Umbilical cord (tissue), 2 donors: ENCODE measurements around the gene UBASH3A. TPM values are rescaled to one million over a fixed set of nuclear protein-coding genes. Genes with fewer than 3 reads are reported as not detected.

ENCODE experiments used
- DNase-seq: peaks from one replicate; pipeline ENCODE4 v3.0.0-alpha.2; 2015; ENCODE audit warnings: low spot score
- total RNA-seq: library from RNA; depleted of rRNA; stranded (reverse); fragments of >200 nt; gene quantifications from one replicate; pipeline ENCODE4 v1.2.3, GENCODE V29; 2014; ENCODE audit warnings: low replicate concordance; ENCODE audit not compliant: insufficient read depth

The UBASH3A gene
- total RNA-seq, 1 donor from 2014 or later = 1.9 TPM

GRCh38 chr21:42430521-42430920 is 26.8 kb downstream of the UBASH3A start:
- no peak for DNase-seq

- DNase-seq = no peak
These were observed 27.5 kb downstream of the UBASH3A start for GRCh38 chr21:42431196-42431595.

- DNase-seq = no peak
These were observed 29.0 kb downstream of the UBASH3A start for GRCh38 chr21:42432695-42433094.

GRCh38 chr21:42433946-42434551 is 30.3 kb downstream of the UBASH3A start:
- DNase-seq = no peak

- no peak for DNase-seq
These were observed 31.2 kb downstream of the UBASH3A start for GRCh38 chr21:42434884-42435283.

- DNase-seq = no peak
These were observed 31.7 kb downstream of the UBASH3A start for GRCh38 chr21:42435401-42435800.

- no peak for DNase-seq
These were observed 32.1 kb downstream of the UBASH3A start for GRCh38 chr21:42435833-42436232.

GRCh38 chr21:42436914-42437313 is 33.2 kb downstream of the UBASH3A start:
- DNase-seq = no peak

GRCh38 chr21:42437786-42438185 is 34.1 kb downstream of the UBASH3A start:
- DNase-seq = peak; percentile 31

- DNase-seq = no peak
These were observed 34.9 kb downstream of the UBASH3A start for GRCh38 chr21:42438316-42439205.

- DNase-seq = no peak
These were observed 35.8 kb downstream of the UBASH3A start for GRCh38 chr21:42439284-42440186.

GRCh38 chr21:42440187-42440792 is 36.6 kb downstream of the UBASH3A start:
- DNase-seq = no peak

GRCh38 chr21:42441963-42442362 is 38.3 kb downstream of the UBASH3A start:
- DNase-seq = no peak

- no peak for DNase-seq
These were observed 39.6 kb downstream of the UBASH3A start for GRCh38 chr21:42443181-42443785.

- DNase-seq = no peak
These were observed 40.4 kb downstream of the UBASH3A start for GRCh38 chr21:42443876-42444744.

GRCh38 chr21:42444745-42445059 is 41.0 kb downstream of the UBASH3A start:
- no peak for DNase-seq

- no peak for DNase-seq
These were observed 41.6 kb downstream of the UBASH3A start for GRCh38 chr21:42445311-42445710.

- no peak for DNase-seq
These were observed 42.8 kb downstream of the UBASH3A start for GRCh38 chr21:42446531-42446930.

GRCh38 chr21:42447182-42447581 is 43.5 kb downstream of the UBASH3A start:
- no peak for DNase-seq

- no peak for DNase-seq
These were observed 44.0 kb downstream of the UBASH3A start for GRCh38 chr21:42447732-42448131.
